GM19468 (cell line): ENCODE data around the gene OLFM4.

ENCODE experiments used
- ATAC-seq: cut with Tn5 transposase; IDR thresholded peaks from one replicate; pipeline ENCODE4 v1.9.1; 2021; ENCODE audit warnings: mild to moderate bottlenecking, moderate library complexity, moderate number of reproducible peaks; ENCODE audit not compliant: unreplicated experiment; ENCODE audit errors: extremely low read depth

OLFM4 gene

DNA sequence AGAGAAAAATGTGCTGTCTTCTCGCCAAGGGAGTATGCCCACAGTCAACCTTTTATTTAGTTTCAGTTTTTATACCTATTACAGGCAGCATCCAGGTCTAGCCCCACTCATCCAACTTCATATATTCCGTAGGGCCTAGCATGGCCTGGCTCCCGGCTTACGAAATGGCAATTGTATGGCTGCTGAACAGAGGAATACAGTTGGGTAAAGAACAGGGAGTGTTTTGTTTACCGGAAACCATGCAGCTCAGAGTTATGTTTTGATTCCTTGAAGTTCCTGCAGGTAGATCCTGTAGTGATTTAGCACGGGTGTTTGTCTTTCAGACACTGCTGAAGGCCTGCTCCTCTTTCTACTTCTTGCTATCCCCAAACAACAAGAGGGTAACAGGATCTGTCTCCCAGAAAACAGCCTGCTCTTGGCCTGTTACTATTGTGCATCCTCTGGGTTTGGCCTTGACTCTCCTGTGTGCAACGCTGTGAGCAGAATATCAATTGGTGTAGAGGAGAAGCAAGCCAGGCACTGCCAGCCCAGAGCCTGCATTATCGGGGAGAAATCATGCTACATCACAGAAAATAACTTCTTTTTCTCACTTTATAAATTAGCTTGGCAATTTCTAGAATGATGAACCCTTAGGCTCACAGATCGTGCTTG lies 32.4 kb downstream of the OLFM4 start:
- no peak for ATAC-seq

DNA sequence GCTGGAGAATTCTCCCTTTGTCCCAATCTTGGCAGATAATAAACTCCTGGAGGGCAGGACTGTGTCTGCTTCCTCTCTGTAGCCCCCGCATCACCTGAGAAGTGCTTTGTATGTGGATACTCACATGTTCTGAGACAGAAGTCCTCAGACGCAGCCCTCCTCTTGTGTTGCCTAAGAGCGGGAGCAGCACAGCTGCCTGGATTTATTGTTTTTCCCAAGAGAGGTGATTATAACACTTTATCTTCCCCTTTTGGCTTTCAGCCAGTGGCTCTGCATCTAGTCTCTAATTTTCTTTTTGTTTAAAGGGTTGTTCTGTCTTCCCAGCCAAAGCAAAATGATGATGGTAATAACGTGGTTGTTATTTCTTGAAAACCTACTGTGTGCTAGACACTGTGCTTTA lies 36.1 kb downstream of the OLFM4 start:
- ATAC-seq = no peak

DNA sequence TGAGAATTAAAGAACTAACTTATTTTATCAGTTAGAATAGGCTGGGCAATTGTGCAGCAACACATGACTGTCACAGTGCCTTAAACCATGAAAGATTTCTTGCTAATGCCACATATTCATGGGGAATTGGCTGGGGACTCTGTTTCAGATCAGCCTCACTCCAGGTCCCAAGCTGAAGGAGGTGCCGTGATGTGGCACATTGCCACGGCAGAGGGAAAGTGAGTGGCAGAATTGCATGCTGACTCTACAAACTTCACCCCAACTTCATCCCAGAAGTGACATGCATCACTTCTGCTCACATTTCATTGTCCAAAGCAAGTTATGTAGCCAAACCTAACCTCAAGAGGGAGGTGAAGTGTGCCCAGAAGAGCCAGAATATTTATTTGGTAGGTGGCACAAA lies 37.8 kb downstream of the OLFM4 start:
- ATAC-seq = no peak

DNA sequence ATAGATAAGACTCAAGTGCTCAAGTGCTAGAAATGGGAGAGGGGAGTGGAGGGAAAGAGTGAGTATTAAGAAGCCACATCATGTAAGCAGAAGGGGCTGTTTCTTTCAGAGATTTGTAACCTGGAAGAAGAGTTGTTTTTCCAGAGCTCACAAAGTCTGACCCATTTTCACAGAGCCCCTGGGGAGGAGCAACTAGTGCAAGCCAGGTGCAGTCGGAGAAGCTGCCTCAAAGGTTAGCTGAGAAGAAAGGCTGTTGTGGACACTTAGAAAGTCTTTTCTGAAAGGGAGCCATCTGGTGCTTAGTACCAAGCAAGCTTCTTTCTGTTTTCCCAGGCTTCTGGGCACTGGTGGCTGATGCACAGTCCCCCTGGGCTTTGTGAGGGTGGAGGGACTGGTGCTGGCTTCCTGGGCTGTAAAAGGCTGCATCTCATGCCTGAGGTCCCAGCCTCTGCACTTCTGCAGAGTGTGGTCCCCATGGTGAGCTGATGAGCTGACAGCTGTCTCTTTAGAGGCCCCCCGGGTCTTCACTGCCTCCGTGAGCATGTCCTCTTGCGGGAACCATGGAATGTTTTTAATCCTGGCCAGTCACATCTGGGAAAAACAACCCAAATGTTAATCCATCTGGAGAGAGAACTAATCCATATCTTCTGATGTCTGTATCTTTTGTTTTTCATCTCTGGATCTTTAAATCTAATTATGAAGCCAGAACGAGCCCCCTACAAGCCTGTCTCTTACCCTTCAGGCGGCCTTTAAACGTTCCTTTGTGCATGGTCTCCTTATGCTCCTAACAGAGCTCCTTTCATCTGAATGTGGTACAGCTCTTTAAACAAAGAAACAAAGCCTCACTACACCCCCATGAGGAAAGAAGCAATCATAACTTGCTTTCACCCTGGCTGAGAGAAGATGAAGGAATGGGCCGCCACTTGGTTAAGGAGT lies 40.2 kb downstream of the OLFM4 start:
- no peak for ATAC-seq

DNA sequence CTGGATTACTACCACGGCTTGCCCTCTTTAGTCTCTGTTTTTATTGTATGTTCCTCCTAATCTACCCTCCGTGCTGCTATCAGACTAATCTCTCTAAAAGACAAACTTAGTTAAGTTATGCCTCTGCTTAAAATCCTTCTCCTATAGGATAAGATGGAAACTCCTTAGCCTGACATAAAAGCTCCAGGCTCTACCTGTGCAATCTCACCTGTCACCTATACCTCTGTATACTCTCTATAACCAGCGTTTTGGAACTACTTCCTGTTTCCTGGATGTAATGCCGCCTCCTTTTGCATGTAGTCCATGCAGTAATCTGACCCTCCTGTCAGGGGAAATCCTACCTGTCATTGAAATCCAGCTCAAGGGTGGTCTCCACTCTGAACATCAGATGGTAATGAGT lies 41.2 kb downstream of the OLFM4 start:
- ATAC-seq = no peak

DNA sequence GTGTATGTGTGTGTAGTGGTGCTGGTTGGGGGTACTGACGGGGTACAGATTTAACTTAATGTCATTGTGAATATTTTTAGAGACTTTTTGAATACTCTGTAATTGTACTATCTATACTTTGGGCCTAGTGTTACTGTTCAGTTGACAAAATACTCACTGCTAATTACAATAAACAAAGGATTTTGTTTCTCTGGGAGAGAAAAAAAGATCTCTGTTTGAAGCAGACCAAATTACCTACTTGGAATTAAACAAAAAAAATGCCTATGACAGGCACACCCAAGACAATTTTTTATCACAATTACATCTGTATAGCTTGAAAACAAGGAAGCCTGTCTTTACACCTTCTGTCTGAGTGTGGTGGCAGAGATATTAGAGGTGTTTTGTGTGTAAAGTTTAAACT lies 45.1 kb downstream of the OLFM4 start:
- no peak for ATAC-seq

DNA sequence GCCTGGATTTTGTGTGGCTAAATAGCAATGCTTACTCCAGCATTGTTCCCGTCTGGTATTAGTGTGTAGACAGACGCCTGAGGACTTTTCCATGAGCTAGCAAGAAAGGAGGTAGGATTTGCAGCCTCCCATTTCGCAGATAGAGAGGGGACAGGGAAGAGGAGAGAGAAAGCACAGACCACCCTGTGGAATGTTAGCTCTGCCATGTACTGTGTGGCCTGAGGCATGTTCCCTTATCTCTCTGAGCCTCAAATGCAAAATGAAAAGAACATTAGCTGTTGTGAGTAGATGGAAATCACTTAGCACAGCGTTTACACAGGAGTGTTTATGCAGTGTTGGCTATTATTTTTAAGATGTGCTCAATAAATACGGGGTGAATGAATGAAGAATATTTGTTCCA lies 45.5 kb downstream of the OLFM4 start:
- no peak for ATAC-seq

DNA sequence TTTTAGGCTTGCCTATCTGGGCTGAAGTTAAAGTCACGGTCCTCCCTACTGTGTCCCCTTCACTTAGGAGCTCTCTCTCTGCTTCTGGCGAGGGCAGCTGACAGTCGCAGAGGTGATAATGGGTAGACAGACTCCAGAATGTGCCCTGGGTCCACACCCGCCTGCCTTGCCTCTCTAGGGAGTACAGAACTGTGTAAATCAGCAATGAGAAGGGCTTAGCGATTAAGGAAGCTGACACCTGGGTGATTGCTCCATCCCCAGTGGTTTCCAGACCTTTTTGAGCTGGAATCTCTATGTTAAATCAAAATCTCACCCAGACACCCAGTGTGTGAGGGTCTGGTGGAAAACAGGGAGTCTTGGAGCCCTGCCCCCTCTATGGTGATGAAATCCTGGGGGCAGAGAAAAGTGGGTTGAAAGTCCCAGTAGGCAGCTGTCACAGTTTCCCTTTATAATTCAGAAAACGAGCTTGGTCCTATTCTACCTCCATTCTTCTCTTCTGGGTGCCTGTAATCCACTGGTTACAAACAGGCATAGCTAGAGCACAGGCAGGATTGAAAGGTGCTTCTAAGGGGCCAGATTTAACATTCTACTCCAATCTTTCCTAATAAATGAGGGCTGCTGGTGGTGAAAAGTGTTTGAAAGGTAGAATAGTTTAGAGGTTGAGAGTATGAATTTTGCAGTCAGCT lies 46.9 kb downstream of the OLFM4 start:
- ATAC-seq = no peak

DNA sequence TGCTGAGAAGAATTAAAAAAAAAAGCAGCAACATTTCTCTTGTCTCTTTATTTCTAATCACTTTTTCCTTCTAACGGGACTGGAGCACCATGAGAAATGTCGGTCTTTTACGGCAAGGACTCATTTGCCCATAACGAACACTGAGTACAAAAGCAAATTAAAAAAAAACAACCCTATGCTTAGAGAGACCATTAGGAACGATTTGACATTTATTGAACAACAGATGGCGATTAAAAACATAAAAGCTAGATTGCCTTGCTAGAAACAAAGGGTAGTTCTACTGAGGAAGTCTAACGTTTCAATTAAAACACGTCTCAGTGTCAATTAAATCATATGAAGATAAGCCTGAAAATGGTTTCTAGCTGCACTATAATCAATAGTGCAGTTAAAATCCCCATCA lies 51.1 kb downstream of the OLFM4 start:
- no peak for ATAC-seq

DNA sequence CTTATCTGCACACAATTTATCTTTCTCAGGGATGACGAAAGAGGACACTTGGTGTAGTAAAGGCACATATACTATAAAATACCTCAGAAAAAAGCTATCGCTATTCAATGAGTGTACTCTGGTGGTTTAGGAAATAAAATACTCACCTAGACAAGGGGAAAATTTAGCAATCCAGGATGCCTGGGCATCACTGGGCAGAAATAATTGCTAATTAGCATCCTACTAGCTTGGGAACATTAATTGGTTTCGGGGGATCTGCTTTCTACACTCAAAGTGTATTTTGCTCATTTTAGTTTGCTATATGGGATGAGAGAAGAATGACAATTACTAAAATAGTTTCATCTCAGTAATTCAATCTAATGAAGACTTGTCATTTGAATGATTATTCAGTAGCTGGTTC lies 60.3 kb downstream of the OLFM4 start:
- no peak for ATAC-seq

DNA sequence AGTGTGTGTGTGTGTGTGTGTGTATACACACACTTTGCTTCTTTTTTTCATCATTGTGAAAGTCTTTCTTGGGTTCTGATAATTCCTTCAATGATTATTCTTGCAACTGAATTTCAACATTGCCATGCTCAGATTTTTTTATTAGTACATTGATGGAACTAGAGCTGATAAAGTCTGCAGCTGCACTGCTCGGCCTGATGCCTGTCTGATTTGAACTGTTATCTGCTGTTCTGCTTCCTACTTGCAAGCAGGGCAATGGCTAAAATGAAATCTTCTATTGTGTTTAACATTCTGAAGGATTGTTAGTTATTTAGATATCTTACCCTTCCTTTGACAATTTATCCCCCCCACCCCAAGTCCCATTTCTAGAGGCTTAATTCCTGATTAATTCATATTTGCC lies 61.3 kb downstream of the OLFM4 start:
- ATAC-seq = no peak

DNA sequence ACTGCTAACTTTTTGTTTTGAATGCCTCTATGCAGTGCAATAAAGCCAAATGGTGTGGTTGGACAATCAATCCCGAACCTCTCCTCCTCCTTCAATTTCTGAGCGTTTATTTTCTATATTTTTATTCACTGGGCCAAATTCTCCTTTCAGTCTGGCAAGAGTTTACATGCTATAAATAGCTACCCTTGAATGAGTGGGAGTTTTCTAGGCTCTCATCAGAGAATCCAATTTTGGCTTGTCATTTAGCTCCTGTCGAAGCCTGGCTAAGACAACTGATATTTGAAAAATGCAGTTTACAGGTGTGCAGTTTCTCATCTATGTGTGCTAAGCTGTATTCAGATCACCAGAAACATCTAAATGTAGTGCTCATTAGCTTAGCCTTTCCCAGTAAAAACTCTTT lies 61.8 kb downstream of the OLFM4 start:
- ATAC-seq = no peak

DNA sequence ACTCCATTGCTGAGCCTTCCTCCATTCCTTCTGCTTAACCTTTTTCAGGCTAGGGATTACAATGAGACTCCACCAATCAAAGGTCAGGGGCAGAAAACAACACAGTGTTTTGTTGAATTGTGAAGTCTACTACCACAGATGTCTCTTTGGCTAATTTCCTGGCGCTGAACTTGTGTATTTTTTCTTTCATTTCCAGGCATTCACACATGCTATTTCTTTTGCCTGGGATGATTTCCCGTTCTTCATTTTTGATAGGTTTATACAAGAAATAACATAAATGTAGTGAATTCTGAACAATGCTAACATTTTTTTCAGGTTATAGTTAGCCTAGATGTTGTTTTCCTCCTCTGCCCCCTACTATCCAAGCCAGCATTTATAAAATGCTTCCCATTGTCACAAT lies 64.3 kb downstream of the OLFM4 start:
- no peak for ATAC-seq

DNA sequence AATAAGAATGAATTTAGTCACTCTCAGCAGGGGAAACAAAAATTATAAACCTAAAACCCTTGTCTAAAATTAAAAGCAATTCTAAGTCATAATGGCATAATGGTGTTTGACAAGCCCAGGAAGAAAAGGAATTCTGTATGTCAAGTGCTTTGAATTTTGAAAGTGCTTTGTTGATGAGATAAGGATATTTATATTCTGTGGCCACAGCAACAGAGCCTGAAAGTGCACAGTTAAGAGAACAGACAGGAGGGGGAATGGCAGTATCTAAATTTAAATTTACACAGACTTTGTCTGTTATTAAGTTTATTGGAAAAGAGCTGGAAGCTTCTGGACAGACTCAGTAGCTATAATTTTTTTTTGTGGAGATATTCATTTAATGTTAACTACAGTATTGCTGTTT lies 69.8 kb downstream of the OLFM4 start:
- no peak for ATAC-seq

DNA sequence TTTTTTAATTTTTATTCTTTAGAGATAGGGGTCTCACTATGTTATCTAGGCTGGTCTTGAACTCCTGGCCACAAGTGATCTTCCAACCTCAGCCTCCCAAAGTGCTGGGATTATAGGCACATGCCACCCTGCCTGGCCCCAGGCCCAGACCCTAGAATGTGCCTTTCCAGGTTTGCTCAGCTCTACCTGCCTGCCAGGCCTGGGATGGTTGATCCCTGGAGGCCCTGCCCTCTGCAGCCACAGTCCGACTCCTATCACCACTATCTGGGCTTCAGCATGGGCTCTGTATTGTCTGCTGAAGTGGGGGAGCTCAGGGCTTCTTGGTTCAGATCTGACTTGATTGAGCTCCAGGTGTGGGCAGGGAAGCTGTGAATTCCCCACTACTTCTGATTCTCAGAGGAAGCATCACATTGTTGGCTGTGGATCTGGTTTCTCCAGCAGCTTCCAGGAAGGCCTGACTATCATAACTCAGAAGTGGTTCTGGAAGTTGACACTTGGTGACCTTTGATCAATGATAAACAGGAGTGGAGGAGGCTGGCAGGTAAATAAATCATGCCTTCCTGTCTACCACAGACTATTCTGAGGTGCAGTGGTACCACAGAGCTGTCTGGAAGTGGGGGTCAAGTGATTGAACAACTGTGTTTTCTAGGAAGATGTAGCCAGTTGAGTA lies 71.9 kb downstream of the OLFM4 start:
- ATAC-seq = no peak
